GM23248 (cell line): ENCODE data around the gene GRM7. TPM values are rescaled to one million over a fixed set of nuclear protein-coding genes. Genes with fewer than 3 reads are reported as not detected.

ENCODE experiments used
- DNase-seq: peaks from one replicate; pipeline ENCODE4 v3.0.0-alpha.2; 2015
- H2AFZ ChIP-seq: fragments of 200-600 bp; sonication (generic); 2 replicates; pipeline ENCODE4 v1.6.1; 2016; ENCODE audit warnings: antibody characterized with exemption
- H3F3A ChIP-seq: fragments of 200-600 bp; sonication (generic); 2 replicates; pipeline ENCODE4 v1.6.1; 2016; ENCODE audit warnings: mild to moderate bottlenecking, antibody characterized with exemption, mixed run types; ENCODE audit not compliant: insufficient read depth
- H3K27ac ChIP-seq: fragments of 200-600 bp; sonication (generic); 2 replicates; pipeline ENCODE4 v1.5.1; 2016; ENCODE audit warnings: mild to moderate bottlenecking
- H3K27me3 ChIP-seq: fragments of 200-600 bp; sonication (generic); replicated peaks from 2 replicates; pipeline ENCODE4 v1.6.1; 2016; ENCODE audit warnings: mild to moderate bottlenecking; ENCODE audit not compliant: insufficient read depth
- H3K36me3 ChIP-seq: fragments of 200-600 bp; sonication (generic); 2 replicates; pipeline ENCODE4 v1.6.1; 2016; ENCODE audit warnings: low read depth, mild to moderate bottlenecking
- H3K4me1 ChIP-seq: fragments of 200-600 bp; sonication (generic); 2 replicates; pipeline ENCODE4 v1.6.1; 2016; ENCODE audit warnings: mild to moderate bottlenecking; ENCODE audit not compliant: insufficient read depth
- H3K4me2 ChIP-seq: fragments of 200-600 bp; sonication (generic); one replicate; pipeline ENCODE4 v1.6.1; 2016; ENCODE audit warnings: mild to moderate bottlenecking; ENCODE audit not compliant: unreplicated experiment
- H3K4me3 ChIP-seq: fragments of 200-600 bp; sonication (generic); 2 replicates; pipeline ENCODE4 v1.5.1; 2016; ENCODE audit warnings: mild to moderate bottlenecking
- H3K79me2 ChIP-seq: fragments of 200-600 bp; sonication (generic); 2 replicates; pipeline ENCODE4 v1.6.1; 2016; ENCODE audit warnings: mild to moderate bottlenecking; ENCODE audit not compliant: insufficient read depth
- H3K9ac ChIP-seq: fragments of 200-600 bp; sonication (generic); 2 replicates; pipeline ENCODE4 v1.6.1; 2016; ENCODE audit warnings: mild to moderate bottlenecking
- H3K9me2 ChIP-seq: fragments of 200-600 bp; sonication (generic); 2 replicates; pipeline ENCODE4 v1.6.1; 2016; ENCODE audit warnings: mixed run types, mild to moderate bottlenecking, moderate library complexity; ENCODE audit not compliant: insufficient read depth
- H3K9me3 ChIP-seq: fragments of 200-600 bp; sonication (generic); one replicate; pipeline ENCODE4 v1.6.1; 2017; ENCODE audit warnings: low read depth
- H4K20me1 ChIP-seq: fragments of 200-600 bp; sonication (generic); 2 replicates; pipeline ENCODE4 v1.6.0; 2016; ENCODE audit not compliant: insufficient read depth
- EZH2 ChIP-seq: fragments of 200-600 bp; sonication (generic); IDR thresholded peaks from 2 replicates; pipeline ENCODE4 v1.6.1; 2018; ENCODE audit warnings: antibody characterized with exemption, mild to moderate bottlenecking; ENCODE audit not compliant: insufficient read depth, poor library complexity, severe bottlenecking
- EZH2phosphoT487 ChIP-seq: fragments of 200-600 bp; sonication (generic); IDR thresholded peaks from 2 replicates; pipeline ENCODE4 v1.6.1; 2018; ENCODE audit warnings: antibody characterized with exemption, moderate library complexity, mild to moderate bottlenecking, low read depth; ENCODE audit not compliant: insufficient read depth
- WGBS, 2 experiments: methylation state at CpG; one replicate each; pipeline ENCODE4 v1.1.6; 2015 to 2017; ENCODE audit warnings: low lambda C conversion rate in 2 of 2, low coverage in 1 of 2; ENCODE audit errors: missing lambda C conversion rate in 2 of 2; 5-methylcytosine and 5-hydroxymethylcytosine counted together
- in situ Hi-C: fragments of 300-500 bp; cut with MboI; formaldehyde crosslinking; loops from 2 replicates; pipeline ENCODE4 v1.15.0; 2020
- polyA plus RNA-seq: library from polyadenylated mRNA; unstranded; fragments of >200 nt; fragmentation: Nextera tagmentation; extraction: Ambion mirVana; gene quantifications from 2 replicates; pipeline ENCODE4 v1.2.1, GENCODE V29; 2016
- total RNA-seq: library from RNA; depleted of rRNA; stranded (reverse); fragments of >200 nt; shearing (Covaris generic); gene quantifications from 2 replicates; pipeline ENCODE4 v1.2.3, GENCODE V29; 2014

GRM7 gene
- total and polyA plus RNA-seq, 2 experiments from 2014 or later = not detected

- TF ChIP-seq EZH2 (no peak), EZH2phosphoT487 (no peak)
- Histone ChIP-seq H3F3A (no peaks in the 10 kb centered on the region), H3K36me3 (no peaks in the 10 kb centered on the region), H3K9ac (no peak overlapping the region), H3K9me2 (no peaks in the 10 kb centered on the region), H3K27me3 (no peaks in the 10 kb centered on the region), H3K9me3 (no peaks in the 10 kb centered on the region), H3K79me2 (no peaks in the 10 kb centered on the region), H3K4me1 (no peaks in the 10 kb centered on the region), H3K4me2 (no peak overlapping the region), H2AFZ (no peak overlapping the region), H3K4me3 (no peak overlapping the region), H3K27ac (no peak overlapping the region), H4K20me1 (no peaks in the 10 kb centered on the region)
- no peak for DNase-seq
- WGBS, 2 experiments = 16 to 25% methylated on average over 1 of the region's 1 CpG
- in situ Hi-C loops = no loop called here
These were observed 16.2 kb upstream of the GRM7 start for GRCh38 chr3:6844723-6845122.

- no peaks in the 10 kb centered on the region for H3K4me1 ChIP-seq
- no peak overlapping the region for H3K27ac ChIP-seq
- H3K9ac ChIP-seq = no peak overlapping the region
- 24 to 41% methylated on average over 2 of the region's 2 CpGs for WGBS, 2 experiments
- no peaks in the 10 kb centered on the region for H3K27me3 ChIP-seq
- H3K4me3 ChIP-seq = no peak overlapping the region
- H3K9me3 ChIP-seq = no peaks in the 10 kb centered on the region
- no peak for DNase-seq
- no peaks in the 10 kb centered on the region for H3K36me3 ChIP-seq
- no peaks in the 10 kb centered on the region for H3K9me2 ChIP-seq
- H3F3A ChIP-seq = no peaks in the 10 kb centered on the region
- TF ChIP-seq EZH2phosphoT487 (no peak), EZH2 (no peak)
- no peaks in the 10 kb centered on the region for H3K79me2 ChIP-seq
- no peak overlapping the region for H3K4me2 ChIP-seq
- no peak overlapping the region for H2AFZ ChIP-seq
- H4K20me1 ChIP-seq = no peaks in the 10 kb centered on the region
- in situ Hi-C loops = no loop called here
These were observed 6.7 kb upstream of the GRM7 start for GRCh38 chr3:6854184-6854583.

GRCh38 chr3:6857510-6857909, 3.4 kb upstream of the GRM7 start:
- in situ Hi-C loops = no loop called here
- no peaks in the 10 kb centered on the region for H3K9me2 ChIP-seq
- H3K36me3 ChIP-seq = no peaks in the 10 kb centered on the region
- no peak overlapping the region for H3K4me3 ChIP-seq
- no peak for DNase-seq
- H3K27ac ChIP-seq = no peak overlapping the region
- H3K79me2 ChIP-seq = no peaks in the 10 kb centered on the region
- H3K4me2 ChIP-seq = no peak overlapping the region
- WGBS, 2 experiments = 7 to 9% methylated on average over 5 of the region's 5 CpGs
- H3K4me1 ChIP-seq = no peaks in the 10 kb centered on the region
- H3K9me3 ChIP-seq = no peaks in the 10 kb centered on the region
- TF ChIP-seq EZH2phosphoT487 = no peak
- no peaks in the 10 kb centered on the region for H3K27me3 ChIP-seq
- H3F3A ChIP-seq = no peaks in the 10 kb centered on the region
- no peak overlapping the region for H2AFZ ChIP-seq
- no peak overlapping the region for H3K9ac ChIP-seq
- no peaks in the 10 kb centered on the region for H4K20me1 ChIP-seq

GRCh38 chr3:6860149-6860953, 564 bp upstream of the GRM7 start:
- Histone ChIP-seq H2AFZ (no peak overlapping the region), H3K79me2 (no peaks in the 10 kb centered on the region), H3K27me3 (no peaks in the 10 kb centered on the region), H3K9me2 (no peaks in the 10 kb centered on the region), H3K4me3 (no peak overlapping the region), H3K9ac (no peak overlapping the region), H3K9me3 (no peaks in the 10 kb centered on the region), H3K4me1 (no peaks in the 10 kb centered on the region), H3F3A (no peaks in the 10 kb centered on the region), H3K36me3 (no peaks in the 10 kb centered on the region), H4K20me1 (no peaks in the 10 kb centered on the region), H3K27ac (no peak overlapping the region), H3K4me2 (no peak overlapping the region)
- no peak for TF ChIP-seq EZH2phosphoT487
- TF ChIP-seq EZH2 = no peak
- DNase-seq = no peak
- in situ Hi-C loops = no loop called here
- 5 to 13% methylated on average over 22 to 28 of the region's 28 CpGs for WGBS, 2 experiments
